Omental fat pad (tissue), 4 donors: ENCODE measurements around the gene CSF1. TPM values are rescaled to one million over a fixed set of nuclear protein-coding genes. Genes with fewer than 3 reads are reported as not detected.

ENCODE experiments used
- ATAC-seq: fragments of 150-250 bp; one replicate; pipeline ENCODE4 v1.9.1; 2016; ENCODE audit warnings: mild to moderate bottlenecking, moderate library complexity; ENCODE audit not compliant: low FRiP score
- DNase-seq: peaks from one replicate; pipeline ENCODE4 v3.0.0-alpha.2; 2019; ENCODE audit warnings: low spot score
- total RNA-seq, 4 donors: library from RNA; depleted of rRNA; stranded (reverse); fragments of >200 nt; gene quantifications; one replicate each; pipeline ENCODE4 v1.1.0, GENCODE V29; 2016
- TF ChIP-seq, protein P1 (sequence below), 3 donors: fragments of 450-650 bp; IDR thresholded peaks; one replicate each; pipeline ENCODE4 v1.5.1; 2016 to 2017; ENCODE audit warnings: antibody characterized with exemption in 3 of 3, mild to moderate bottlenecking in 3 of 3, moderate library complexity in 2 of 3

The CSF1 gene
- total RNA-seq, 4 donors from 2014 or later = 103 to 158 (median 118) TPM

DNA sequence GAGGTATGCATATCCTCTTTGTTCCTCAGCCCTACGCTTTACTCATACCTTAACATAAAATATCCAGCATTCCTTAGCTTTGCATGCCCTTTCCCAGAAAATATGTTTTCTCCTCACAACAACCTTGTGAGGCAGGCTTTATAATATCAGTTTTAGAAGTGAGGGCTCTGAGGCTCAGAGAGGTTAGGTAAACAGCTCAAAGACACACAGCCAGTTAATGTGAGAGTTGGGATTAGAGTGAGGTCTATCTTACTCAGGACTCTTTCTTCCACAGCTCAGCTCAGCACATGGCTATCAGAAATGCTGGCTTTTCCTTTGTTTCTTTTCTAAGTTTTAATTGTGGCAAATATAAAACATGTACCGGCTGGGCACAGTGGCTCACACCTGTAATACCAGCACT lies 27.9 kb downstream of the CSF1 start:
- ATAC-seq = no peak
- TF ChIP-seq, protein P1, sequence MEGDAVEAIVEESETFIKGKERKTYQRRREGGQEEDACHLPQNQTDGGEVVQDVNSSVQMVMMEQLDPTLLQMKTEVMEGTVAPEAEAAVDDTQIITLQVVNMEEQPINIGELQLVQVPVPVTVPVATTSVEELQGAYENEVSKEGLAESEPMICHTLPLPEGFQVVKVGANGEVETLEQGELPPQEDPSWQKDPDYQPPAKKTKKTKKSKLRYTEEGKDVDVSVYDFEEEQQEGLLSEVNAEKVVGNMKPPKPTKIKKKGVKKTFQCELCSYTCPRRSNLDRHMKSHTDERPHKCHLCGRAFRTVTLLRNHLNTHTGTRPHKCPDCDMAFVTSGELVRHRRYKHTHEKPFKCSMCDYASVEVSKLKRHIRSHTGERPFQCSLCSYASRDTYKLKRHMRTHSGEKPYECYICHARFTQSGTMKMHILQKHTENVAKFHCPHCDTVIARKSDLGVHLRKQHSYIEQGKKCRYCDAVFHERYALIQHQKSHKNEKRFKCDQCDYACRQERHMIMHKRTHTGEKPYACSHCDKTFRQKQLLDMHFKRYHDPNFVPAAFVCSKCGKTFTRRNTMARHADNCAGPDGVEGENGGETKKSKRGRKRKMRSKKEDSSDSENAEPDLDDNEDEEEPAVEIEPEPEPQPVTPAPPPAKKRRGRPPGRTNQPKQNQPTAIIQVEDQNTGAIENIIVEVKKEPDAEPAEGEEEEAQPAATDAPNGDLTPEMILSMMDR (IDR thresholded peaks at IDR 0.05) = no peak

DNA sequence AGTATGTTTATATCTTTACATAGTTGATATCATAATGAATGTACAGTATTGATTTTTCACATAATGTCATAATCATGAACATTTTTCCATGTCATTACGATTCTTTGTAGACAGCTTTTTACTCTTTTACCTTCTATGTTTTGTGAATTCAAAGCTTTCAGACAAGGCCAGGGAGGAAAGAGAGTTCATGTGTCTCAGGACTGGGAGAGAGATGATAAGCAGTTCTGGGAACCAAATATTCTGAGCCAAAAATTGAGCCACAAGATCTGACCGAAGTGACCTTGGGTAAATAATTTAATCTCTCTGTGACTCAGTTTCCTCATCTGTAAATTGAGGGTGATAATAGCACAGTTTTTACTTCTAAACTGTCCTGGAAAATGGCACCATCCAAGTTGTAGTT lies 31.8 kb downstream of the CSF1 start:
- TF ChIP-seq, protein P1 (IDR thresholded peaks at IDR 0.05) = no peak
- DNase-seq = no peak
- no peak for ATAC-seq

More for the DNA sequence above, 27.9 kb downstream of the CSF1 start:
- no peak for DNase-seq

DNA sequence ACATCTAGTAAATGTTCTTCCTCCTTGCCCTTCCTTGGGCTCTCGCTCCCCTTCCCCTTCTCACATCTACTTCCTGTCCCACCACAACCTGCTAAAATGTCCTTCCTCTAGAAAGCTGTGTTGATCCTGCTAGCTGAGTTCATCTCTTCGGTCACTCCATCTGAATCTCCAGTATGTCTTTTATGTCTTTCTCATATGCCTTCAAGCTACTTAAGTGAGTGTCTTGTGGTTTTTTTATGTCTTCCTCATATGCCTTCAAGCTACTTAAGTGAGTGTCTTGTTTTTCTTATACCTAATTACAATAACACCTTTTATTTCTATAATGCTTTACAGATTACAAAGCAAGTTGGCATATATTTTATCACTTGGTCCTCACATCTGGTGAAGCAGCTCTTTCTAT lies 33.9 kb downstream of the CSF1 start:
- no peak for ATAC-seq
- no peak for DNase-seq
- TF ChIP-seq, protein P1 (IDR thresholded peaks at IDR 0.05) = no peak

DNA sequence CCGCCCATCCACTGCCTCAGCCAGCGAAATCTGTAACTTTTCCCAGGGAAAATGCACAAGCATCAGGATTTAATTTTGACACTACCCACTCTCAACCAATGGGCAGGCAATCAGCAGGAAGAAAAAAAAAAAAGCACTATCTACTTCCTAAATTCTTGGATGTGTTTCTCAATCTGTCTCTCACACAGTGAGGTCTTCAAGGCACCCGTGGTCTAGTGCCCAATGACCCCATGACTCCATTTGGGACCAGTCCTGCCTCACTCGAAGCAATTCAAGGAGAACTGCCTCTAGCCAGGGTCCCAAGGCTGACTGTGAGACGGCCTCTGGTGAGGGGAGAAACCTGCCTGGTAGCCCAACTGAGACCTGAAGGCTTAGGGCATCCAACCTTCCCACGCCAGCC lies 35.9 kb downstream of the CSF1 start:
- ATAC-seq = no peak
- TF ChIP-seq, protein P1 (IDR thresholded peaks at IDR 0.05) = no peak
- DNase-seq = no peak

DNA sequence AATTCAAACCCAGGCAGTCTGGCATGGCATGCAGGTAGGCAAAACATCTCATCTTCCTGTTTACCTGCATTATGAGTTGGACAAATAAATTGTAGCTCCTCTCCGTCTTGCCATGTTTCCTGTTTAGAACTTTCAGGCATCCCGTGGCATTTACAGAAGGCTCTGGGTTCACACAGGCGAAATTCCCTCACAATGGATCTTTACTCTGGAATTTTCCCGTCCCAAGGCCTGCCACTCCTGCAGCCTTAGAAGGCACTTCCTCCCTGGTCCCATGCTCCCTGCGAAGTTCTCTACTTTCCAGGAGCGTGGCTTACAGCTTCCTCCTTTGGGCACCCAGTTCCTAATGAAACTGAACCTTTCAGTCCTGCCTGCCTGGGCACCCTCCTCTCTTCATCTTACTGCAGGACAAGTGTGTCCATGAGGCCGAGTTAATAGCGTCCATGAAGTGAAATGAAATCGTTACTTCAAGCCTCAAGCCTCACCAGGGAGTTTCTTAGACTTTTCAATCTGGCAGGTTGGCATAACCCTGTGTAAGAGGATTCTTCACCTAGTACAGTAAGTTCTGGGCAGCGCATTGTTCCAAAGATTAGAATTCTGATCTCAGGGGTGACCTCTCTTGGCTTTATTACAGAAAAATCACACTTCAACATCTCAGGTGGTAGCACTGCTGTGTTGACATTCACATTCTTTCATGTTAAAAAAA lies 37.1 kb downstream of the CSF1 start:
- DNase-seq (no peak), ATAC-seq (no peak)
- TF ChIP-seq, protein P1 (IDR thresholded peaks at IDR 0.05) = no peak

DNA sequence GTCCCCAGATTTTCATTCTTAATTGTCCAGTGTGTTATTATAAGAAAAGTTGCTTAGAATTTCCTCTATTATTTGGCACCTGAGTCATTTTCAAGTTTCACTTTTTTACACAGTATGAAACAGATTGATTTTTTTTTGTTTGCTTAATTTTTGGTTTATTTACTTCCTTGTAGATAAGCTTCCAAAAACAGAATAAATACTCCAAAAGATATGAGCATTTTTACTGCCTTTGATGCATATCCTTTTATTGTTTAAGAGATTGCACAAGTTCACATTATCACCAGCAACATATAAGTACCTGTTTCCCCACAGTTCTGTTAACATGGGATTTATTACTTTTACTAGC lies 37.6 kb downstream of the CSF1 start:
- TF ChIP-seq, protein P1 (IDR thresholded peaks at IDR 0.05) = no peak
- ATAC-seq = no peak
- no peak for DNase-seq

DNA sequence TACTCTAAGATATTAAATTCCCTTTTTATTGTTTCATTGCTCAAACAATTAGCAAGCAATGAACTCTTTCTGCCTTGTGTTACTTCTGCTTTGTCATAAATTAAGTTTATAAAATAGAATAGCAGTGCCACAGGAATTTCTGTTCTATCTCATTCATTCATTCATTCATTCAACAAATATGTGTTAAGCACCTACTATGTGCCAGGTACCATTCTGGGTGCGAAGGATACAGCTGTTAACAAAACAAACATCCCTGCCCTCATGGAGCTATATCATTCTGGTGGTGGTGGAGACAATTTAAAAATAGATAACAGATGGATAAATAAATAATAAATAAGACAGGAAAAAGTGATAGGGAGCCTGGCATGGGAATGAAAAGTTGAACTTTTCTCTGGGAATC lies 39.4 kb downstream of the CSF1 start:
- TF ChIP-seq, protein P1 (IDR thresholded peaks at IDR 0.05) = no peak
- DNase-seq (no peak), ATAC-seq (no peak)
